ENCODE results near the gene SAMD11. TPM values are rescaled to one million over a fixed set of nuclear protein-coding genes. Genes with fewer than 3 reads are reported as not detected.

Gene SAMD11
- polyA plus RNA-seq, 1 of the 3 experiments (the other 2 are of a cell fraction): 2.1 TPM

DNA sequence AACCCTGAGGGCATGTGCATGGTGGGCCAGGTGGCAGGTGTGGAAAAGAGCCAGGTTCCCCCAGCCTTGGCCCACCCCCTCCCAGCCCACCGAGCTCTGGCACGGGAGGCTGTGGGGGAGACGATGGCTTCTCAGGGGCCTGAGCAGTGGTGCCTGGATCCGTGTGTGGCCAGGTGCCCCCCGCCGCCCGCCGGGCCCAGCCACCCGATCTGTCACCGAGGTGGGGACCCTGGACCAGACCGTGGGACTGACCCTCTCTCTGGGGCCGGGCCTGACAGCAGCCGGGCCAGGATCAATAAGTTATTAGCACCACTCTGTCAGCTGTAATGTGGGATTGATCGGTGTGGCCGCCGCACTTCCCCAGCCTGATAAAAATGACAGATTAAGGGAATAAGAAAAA, 13.8 kb downstream of the SAMD11 start:
- H3K4me1 ChIP-seq (ENCODE audit: control insufficient read depth in 1 of 2, insufficient read depth in 2 of 2, low read depth in 1 of 2, low read length in 1 of 2): peaks cover 0 to 42% of the 10 kb centered on the region in 2 experiments; a peak in 1 of 4 replicates
- no peak overlapping the region for H3K9ac ChIP-seq
- TF ChIP-seq RXRA (IDR thresholded peaks at IDR 0.05; ENCODE audit: borderline replicate concordance, low read depth) (no peak), NRF1 (IDR thresholded peaks at IDR 0.05; ENCODE audit: low read depth, low read length) (no peak), TCF12 (IDR thresholded peaks at IDR 0.05) (no peak), MEF2A (IDR thresholded peaks at IDR 0.05; ENCODE audit: borderline replicate concordance, low read depth) (no peak), FOXJ3 (CRISPR knock-in tag; IDR thresholded peaks at IDR 0.05) (no peak), JUND (IDR thresholded peaks at IDR 0.05) (no peak), TAF1 (IDR thresholded peaks at IDR 0.05; ENCODE audit: borderline replicate concordance, low read depth, low read length) (no peak)
- no peaks in the 10 kb centered on the region for H4K20me1 ChIP-seq (ENCODE audit: insufficient read depth)
- no peak for DNase-seq
- H3F3A ChIP-seq (replicated peaks; ENCODE audit: insufficient read depth): peaks cover 5% of the 10 kb centered on the region
- H3K27me3 ChIP-seq (ENCODE audit: insufficient read depth): no peaks in the 10 kb centered on the region
- H3K9me3 ChIP-seq: no peaks in the 10 kb centered on the region
- POLR2A ChIA-PET: interaction anchor here (1.5 kb wide), 1 partner anchor 32 kb away, joined by 5 read pairs; no protein-coding TSS in a partner anchor
- H3K9me2 ChIP-seq: no peaks in the 10 kb centered on the region
- WGBS (ENCODE audit: low lambda C conversion rate): 94% methylated on average over 9 of the region's 16 CpGs
- CTCF ChIA-PET: interaction anchor here (0.8 to 8.9 kb wide), 15 partner anchors 8 to 68 kb away, joined by 3 to 125 read pairs (median 6); partner anchors contain the start of gene SAMD11
- H2AFZ ChIP-seq (ENCODE audit: low read depth): no peak overlapping the region
- no peak overlapping the region for H3K4me3 ChIP-seq (ENCODE audit: low read depth in 2 of 2, low read length in 1 of 2)
- H3K79me2 ChIP-seq (ENCODE audit: insufficient read depth): no peaks in the 10 kb centered on the region
- H3K36me3 ChIP-seq (replicated peaks in 1 of 2; ENCODE audit: control insufficient read depth in 1 of 2, insufficient read depth in 2 of 2, low read length in 1 of 2): no peaks in the 10 kb centered on the region
- no peak overlapping the region for H3K27ac ChIP-seq (ENCODE audit: low read depth in 2 of 2, low read length in 1 of 2)
- H3K4me2 ChIP-seq: no peak overlapping the region

GRCh38 chr1:938088-938683, 14.5 kb downstream of the SAMD11 start:
- Histone ChIP-seq H3K36me3 (replicated peaks in 1 of 2; ENCODE audit: control insufficient read depth in 1 of 2, insufficient read depth in 2 of 2, low read length in 1 of 2) (no peaks in the 10 kb centered on the region), H3K9ac (no peak overlapping the region), H3K4me3 (ENCODE audit: low read depth in 2 of 2, low read length in 1 of 2) (no peak overlapping the region), H2AFZ (ENCODE audit: low read depth) (no peak overlapping the region), H3K4me1 (ENCODE audit: control insufficient read depth in 1 of 2, insufficient read depth in 2 of 2, low read depth in 1 of 2, low read length in 1 of 2) (peaks cover 0 to 49% of the 10 kb centered on the region in 2 experiments; a peak in 1 of 4 replicates), H4K20me1 (ENCODE audit: insufficient read depth) (no peaks in the 10 kb centered on the region), H3F3A (replicated peaks; ENCODE audit: insufficient read depth) (peaks cover 5% of the 10 kb centered on the region), H3K79me2 (ENCODE audit: insufficient read depth) (no peaks in the 10 kb centered on the region), H3K9me2 (no peaks in the 10 kb centered on the region), H3K27me3 (ENCODE audit: insufficient read depth) (no peaks in the 10 kb centered on the region), H3K9me3 (no peaks in the 10 kb centered on the region), H3K4me2 (no peak overlapping the region), H3K27ac (ENCODE audit: low read depth in 2 of 2, low read length in 1 of 2) (no peak overlapping the region)
- TF ChIP-seq, protein P1, sequence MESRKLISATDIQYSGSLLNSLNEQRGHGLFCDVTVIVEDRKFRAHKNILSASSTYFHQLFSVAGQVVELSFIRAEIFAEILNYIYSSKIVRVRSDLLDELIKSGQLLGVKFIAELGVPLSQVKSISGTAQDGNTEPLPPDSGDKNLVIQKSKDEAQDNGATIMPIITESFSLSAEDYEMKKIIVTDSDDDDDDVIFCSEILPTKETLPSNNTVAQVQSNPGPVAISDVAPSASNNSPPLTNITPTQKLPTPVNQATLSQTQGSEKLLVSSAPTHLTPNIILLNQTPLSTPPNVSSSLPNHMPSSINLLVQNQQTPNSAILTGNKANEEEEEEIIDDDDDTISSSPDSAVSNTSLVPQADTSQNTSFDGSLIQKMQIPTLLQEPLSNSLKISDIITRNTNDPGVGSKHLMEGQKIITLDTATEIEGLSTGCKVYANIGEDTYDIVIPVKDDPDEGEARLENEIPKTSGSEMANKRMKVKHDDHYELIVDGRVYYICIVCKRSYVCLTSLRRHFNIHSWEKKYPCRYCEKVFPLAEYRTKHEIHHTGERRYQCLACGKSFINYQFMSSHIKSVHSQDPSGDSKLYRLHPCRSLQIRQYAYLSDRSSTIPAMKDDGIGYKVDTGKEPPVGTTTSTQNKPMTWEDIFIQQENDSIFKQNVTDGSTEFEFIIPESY (IDR thresholded peaks at IDR 0.05; ENCODE audit: borderline replicate concordance, low read depth): no peak
- no peak for TF ChIP-seq SIN3A (IDR thresholded peaks at IDR 0.05; ENCODE audit: borderline replicate concordance, low read depth, low read length)
- TF ChIP-seq SMC3 (IDR thresholded peaks at IDR 0.05; ENCODE audit: low read depth, low read length): peak; percentile 84
- no peak for TF ChIP-seq GATA2 (CRISPR knock-in tag; IDR thresholded peaks at IDR 0.05)
- no peak for TF ChIP-seq POLR2AphosphoS5 (IDR thresholded peaks at IDR 0.05; ENCODE audit: low read depth, low read length)
- TF ChIP-seq RFX5 (IDR thresholded peaks at IDR 0.05; ENCODE audit: low read length): no peak
- TF ChIP-seq, protein P2, sequence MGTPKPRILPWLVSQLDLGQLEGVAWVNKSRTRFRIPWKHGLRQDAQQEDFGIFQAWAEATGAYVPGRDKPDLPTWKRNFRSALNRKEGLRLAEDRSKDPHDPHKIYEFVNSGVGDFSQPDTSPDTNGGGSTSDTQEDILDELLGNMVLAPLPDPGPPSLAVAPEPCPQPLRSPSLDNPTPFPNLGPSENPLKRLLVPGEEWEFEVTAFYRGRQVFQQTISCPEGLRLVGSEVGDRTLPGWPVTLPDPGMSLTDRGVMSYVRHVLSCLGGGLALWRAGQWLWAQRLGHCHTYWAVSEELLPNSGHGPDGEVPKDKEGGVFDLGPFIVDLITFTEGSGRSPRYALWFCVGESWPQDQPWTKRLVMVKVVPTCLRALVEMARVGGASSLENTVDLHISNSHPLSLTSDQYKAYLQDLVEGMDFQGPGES (IDR thresholded peaks at IDR 0.05; ENCODE audit: low read depth, low read length): no peak
- no peak for TF ChIP-seq NRF1 (IDR thresholded peaks at IDR 0.05; ENCODE audit: low read depth, low read length)
- TF ChIP-seq FOSL2 (IDR thresholded peaks at IDR 0.05; ENCODE audit: borderline replicate concordance, low read depth): no peak
- TF ChIP-seq, protein P3, sequence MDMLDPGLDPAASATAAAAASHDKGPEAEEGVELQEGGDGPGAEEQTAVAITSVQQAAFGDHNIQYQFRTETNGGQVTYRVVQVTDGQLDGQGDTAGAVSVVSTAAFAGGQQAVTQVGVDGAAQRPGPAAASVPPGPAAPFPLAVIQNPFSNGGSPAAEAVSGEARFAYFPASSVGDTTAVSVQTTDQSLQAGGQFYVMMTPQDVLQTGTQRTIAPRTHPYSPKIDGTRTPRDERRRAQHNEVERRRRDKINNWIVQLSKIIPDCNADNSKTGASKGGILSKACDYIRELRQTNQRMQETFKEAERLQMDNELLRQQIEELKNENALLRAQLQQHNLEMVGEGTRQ (IDR thresholded peaks at IDR 0.05; ENCODE audit: borderline replicate concordance, low read depth, low read length): no peak
- peak; percentile 63 for TF ChIP-seq RAD21 (IDR thresholded peaks at IDR 0.05; ENCODE audit: low read length)
- no peak for TF ChIP-seq MEF2A (IDR thresholded peaks at IDR 0.05; ENCODE audit: borderline replicate concordance, low read depth)
- peak; percentile 47 for TF ChIP-seq CTCF (IDR thresholded peaks at IDR 0.05)
- no peak for TF ChIP-seq GABPA (IDR thresholded peaks at IDR 0.05; ENCODE audit: low read depth)
- ChIA-PET CTCF (interaction anchor here (0.8 to 8.9 kb wide), 20 partner anchors 8 to 124 kb away, joined by 3 to 125 read pairs (median 4); partner anchors contain the start of gene SAMD11), POLR2A (interaction anchor here (1.5 kb wide), 1 partner anchor 32 kb away, joined by 5 read pairs; no protein-coding TSS in a partner anchor)
- DNase-seq: peak; percentile 68
- 89% methylated on average over 6 of the region's 15 CpGs for WGBS (ENCODE audit: low lambda C conversion rate)
